Measurements from ENCODE around the gene ULK4. TPM values are rescaled to one million over a fixed set of nuclear protein-coding genes. Genes with fewer than 3 reads are reported as not detected.

ULK4 gene
- total RNA-seq, 2 donors from 2014 or later: 28.7 to 38.4 TPM

DNA sequence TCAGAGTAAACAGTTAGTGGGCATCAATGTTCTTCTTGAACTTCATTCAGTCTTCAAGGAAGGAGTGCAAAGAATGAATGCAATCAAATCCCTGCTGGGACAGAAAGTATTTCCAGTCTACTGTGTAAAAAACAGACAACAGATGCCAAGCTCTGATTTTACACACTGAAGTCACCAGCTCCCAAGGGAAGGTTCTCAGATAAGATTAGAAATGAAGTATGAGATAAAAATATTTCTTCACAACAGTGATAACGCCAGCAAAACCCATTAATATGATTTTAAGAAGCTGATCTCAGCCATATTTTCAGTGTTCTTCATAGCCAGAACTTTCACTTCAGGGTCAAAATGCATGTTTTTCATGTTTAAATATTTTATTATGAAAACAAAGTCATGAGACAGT, 497.0 kb downstream of the ULK4 start:
- H3K4me1 ChIP-seq (ENCODE audit: control insufficient read depth in 1 of 2, low read depth in 2 of 2): peaks cover 8 to 12% of the 10 kb centered on the region in 2 donors
- H3K36me3 ChIP-seq: no peaks in the 10 kb centered on the region
- DNase-seq (ENCODE audit: low spot score) (no peak), ATAC-seq (ENCODE audit: insufficient number of reproducible peaks, low FRiP score, low read depth) (no peak)
- no peak overlapping the region for H3K27ac ChIP-seq
- TF ChIP-seq CTCF (IDR thresholded peaks at IDR 0.05): no peak
- no peaks in the 10 kb centered on the region for H3K9me3 ChIP-seq
- no peak overlapping the region for H3K4me3 ChIP-seq
- H3K27me3 ChIP-seq (replicated peaks; ENCODE audit: insufficient read depth): no peaks in the 10 kb centered on the region

DNA sequence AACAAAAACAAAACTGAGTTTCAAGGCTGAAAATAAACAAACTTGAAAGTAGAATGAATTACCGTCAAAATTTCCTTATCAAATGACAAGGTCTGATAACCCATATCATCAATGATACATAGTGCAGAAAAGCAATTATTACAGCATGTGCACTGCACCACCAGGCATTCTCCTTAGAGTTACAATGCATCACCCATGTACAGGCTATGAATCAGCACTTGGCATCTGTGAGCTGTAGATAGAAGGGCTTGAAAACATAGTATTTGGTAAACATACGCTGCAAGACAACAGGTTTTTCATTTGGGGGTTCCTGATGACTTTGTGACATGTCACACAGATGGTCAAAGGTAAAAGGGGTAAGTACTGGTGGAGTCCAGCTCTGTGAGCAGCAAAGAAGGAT, 497.5 kb downstream of the ULK4 start:
- TF ChIP-seq CTCF (IDR thresholded peaks at IDR 0.05): no peak
- Histone ChIP-seq H3K27ac (no peak overlapping the region), H3K36me3 (no peaks in the 10 kb centered on the region), H3K4me1 (ENCODE audit: control insufficient read depth in 1 of 2, low read depth in 2 of 2) (peaks cover 8 to 12% of the 10 kb centered on the region in 2 donors), H3K4me3 (no peak overlapping the region), H3K27me3 (replicated peaks; ENCODE audit: insufficient read depth) (no peaks in the 10 kb centered on the region), H3K9me3 (no peaks in the 10 kb centered on the region)
- DNase-seq (ENCODE audit: low spot score): no peak
- no peak for ATAC-seq (ENCODE audit: insufficient number of reproducible peaks, low FRiP score, low read depth)

GRCh38 chr3:41462103-41462691, 499.7 kb downstream of the ULK4 start:
- Histone ChIP-seq H3K36me3 (no peaks in the 10 kb centered on the region), H3K9me3 (no peaks in the 10 kb centered on the region), H3K27me3 (replicated peaks; ENCODE audit: insufficient read depth) (no peaks in the 10 kb centered on the region), H3K4me3 (no peak overlapping the region), H3K27ac (no peak overlapping the region), H3K4me1 (ENCODE audit: control insufficient read depth in 1 of 2, low read depth in 2 of 2) (peaks cover 8 to 12% of the 10 kb centered on the region in 2 donors)
- no peak for DNase-seq (ENCODE audit: low spot score)
- ATAC-seq (ENCODE audit: insufficient number of reproducible peaks, low FRiP score, low read depth): no peak
- TF ChIP-seq CTCF (IDR thresholded peaks at IDR 0.05): no peak

DNA sequence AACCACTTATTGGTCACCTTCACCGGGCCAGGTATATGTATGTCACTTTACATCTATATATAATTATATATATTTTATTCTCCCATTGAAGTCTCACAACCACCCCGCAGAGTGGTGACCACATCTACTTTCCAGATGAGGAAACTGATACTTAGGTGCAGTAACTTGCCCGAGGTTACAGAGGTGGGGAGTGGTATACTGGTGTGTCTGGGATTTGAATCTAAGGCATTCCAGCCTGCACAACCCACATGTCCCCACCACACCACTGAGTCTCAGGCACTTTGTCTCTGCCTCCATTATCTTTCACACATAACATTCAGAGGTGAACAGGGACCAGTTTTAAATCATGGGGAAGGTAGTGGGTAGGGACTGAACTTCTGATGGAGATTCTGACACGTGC, 501.2 kb downstream of the ULK4 start:
- no peak overlapping the region for H3K27ac ChIP-seq

GRCh38 chr3:41457176-41457575, 504.7 kb downstream of the ULK4 start:
- Histone ChIP-seq H3K27me3 (replicated peaks; ENCODE audit: insufficient read depth) (no peaks in the 10 kb centered on the region), H3K4me1 (ENCODE audit: control insufficient read depth in 1 of 2, low read depth in 2 of 2) (no peaks in the 10 kb centered on the region), H3K4me3 (no peak overlapping the region), H3K27ac (no peak overlapping the region), H3K9me3 (no peaks in the 10 kb centered on the region), H3K36me3 (no peaks in the 10 kb centered on the region)
- DNase-seq (ENCODE audit: low spot score) (no peak), ATAC-seq (ENCODE audit: insufficient number of reproducible peaks, low FRiP score, low read depth) (no peak)
- no peak for TF ChIP-seq CTCF (IDR thresholded peaks at IDR 0.05)

More for the DNA sequence above, 501.2 kb downstream of the ULK4 start:
- no peak for TF ChIP-seq CTCF (IDR thresholded peaks at IDR 0.05)
- Histone ChIP-seq H3K4me1 (ENCODE audit: control insufficient read depth in 1 of 2, low read depth in 2 of 2) (peaks cover 8 to 12% of the 10 kb centered on the region in 2 donors), H3K9me3 (no peaks in the 10 kb centered on the region), H3K27me3 (replicated peaks; ENCODE audit: insufficient read depth) (no peaks in the 10 kb centered on the region), H3K36me3 (no peaks in the 10 kb centered on the region), H3K4me3 (no peak overlapping the region)
- ATAC-seq (ENCODE audit: insufficient number of reproducible peaks, low FRiP score, low read depth) (no peak), DNase-seq (ENCODE audit: low spot score) (no peak)
